Adrenal gland (tissue), 5 donors: ENCODE results near the gene PARVB.

ENCODE experiments used
- POLR2A ChIP-seq, 2 donors: fragments of 450-650 bp; IDR thresholded peaks; one replicate each; pipeline ENCODE4 v1.6.1; 2017; ENCODE audit warnings: antibody characterized with exemption in 2 of 2, mild to moderate bottlenecking in 2 of 2, moderate library complexity in 1 of 2
- TF ChIP-seq, protein P1 (sequence below), 6 experiments: fragments of 450-650 bp in 4 of 6; fragments of 200-600 bp in 2 of 6; sonication (generic) in 1 of 6; IDR thresholded peaks; 1 replicate in 5 of 6; 2 replicates in 1 of 6; pipeline versions ENCODE4 v1.5.1 to v1.8.0; 2016 to 2021; ENCODE audit warnings: antibody characterized with exemption in 6 of 6, mild to moderate bottlenecking in 2 of 6, moderate library complexity in 1 of 6
- donor health status: DM: no; HTN: no; CAD: no.

DNA sequence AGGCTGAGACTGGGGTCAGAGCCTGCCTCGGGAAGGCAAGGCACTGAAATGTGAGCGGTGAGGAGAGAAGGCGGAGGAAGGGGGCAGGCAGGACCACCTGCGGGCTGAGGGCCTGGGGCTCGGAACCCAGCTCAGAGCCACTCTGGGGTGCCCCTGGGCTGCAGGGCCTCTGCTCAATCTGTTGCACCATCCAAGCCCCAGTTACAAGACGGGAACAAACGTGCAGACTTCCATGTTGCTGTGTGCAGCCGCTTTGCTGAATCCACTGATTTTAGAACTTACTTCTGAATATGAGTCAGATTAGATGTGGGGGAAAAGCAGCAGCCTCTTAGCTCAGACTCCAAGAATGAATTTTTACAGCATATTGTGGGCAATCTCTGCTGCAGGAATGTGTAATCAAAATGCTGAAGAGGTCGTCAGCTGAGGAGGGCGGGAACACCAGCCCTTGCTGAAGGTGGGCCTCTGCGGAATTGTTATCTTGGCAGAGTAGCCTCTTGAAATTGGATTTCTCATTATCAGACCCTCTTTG is 178.2 kb downstream of the PARVB start:
- TF ChIP-seq POLR2A (IDR thresholded peaks at IDR 0.05): no peak
- TF ChIP-seq, protein P1, sequence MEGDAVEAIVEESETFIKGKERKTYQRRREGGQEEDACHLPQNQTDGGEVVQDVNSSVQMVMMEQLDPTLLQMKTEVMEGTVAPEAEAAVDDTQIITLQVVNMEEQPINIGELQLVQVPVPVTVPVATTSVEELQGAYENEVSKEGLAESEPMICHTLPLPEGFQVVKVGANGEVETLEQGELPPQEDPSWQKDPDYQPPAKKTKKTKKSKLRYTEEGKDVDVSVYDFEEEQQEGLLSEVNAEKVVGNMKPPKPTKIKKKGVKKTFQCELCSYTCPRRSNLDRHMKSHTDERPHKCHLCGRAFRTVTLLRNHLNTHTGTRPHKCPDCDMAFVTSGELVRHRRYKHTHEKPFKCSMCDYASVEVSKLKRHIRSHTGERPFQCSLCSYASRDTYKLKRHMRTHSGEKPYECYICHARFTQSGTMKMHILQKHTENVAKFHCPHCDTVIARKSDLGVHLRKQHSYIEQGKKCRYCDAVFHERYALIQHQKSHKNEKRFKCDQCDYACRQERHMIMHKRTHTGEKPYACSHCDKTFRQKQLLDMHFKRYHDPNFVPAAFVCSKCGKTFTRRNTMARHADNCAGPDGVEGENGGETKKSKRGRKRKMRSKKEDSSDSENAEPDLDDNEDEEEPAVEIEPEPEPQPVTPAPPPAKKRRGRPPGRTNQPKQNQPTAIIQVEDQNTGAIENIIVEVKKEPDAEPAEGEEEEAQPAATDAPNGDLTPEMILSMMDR (IDR thresholded peaks at IDR 0.05): no peak
